GM23248 (cell line): ENCODE data around the gene ENOX1.
A peak's percentile ranks its signal among the peaks of the same experiment; 100 is the strongest.

Experiments
- EZH2 ChIP-seq: fragments of 200-600 bp; sonication (generic); IDR thresholded peaks from 2 replicates; pipeline ENCODE4 v1.6.1; 2018; ENCODE audit warnings: antibody characterized with exemption, mild to moderate bottlenecking; ENCODE audit not compliant: insufficient read depth, poor library complexity, severe bottlenecking
- EZH2phosphoT487 ChIP-seq: fragments of 200-600 bp; sonication (generic); IDR thresholded peaks from 2 replicates; pipeline ENCODE4 v1.6.1; 2018; ENCODE audit warnings: antibody characterized with exemption, moderate library complexity, mild to moderate bottlenecking, low read depth; ENCODE audit not compliant: insufficient read depth

- TF ChIP-seq EZH2: no peak
- TF ChIP-seq EZH2phosphoT487: peak; percentile 82; the same call in 1 of the 2 replicates
Observed at GRCh38 chr13:43300865-43301264, 485.9 kb downstream of the ENOX1 start.
